ENCODE measurements around the gene TAS2R39. TPM values are rescaled to one million over a fixed set of nuclear protein-coding genes. Genes with fewer than 3 reads are reported as not detected.
"Not testable (repeated sequence)": the region's sequence is repeated elsewhere in the genome, so short reads cannot be mapped to it uniquely, and the experiment has no call there.

The TAS2R39 gene
- not detected for total RNA-seq
- long read RNA-seq, result 0 reads

- ATAC-seq, result no peak
- no peak for DNase-seq
- intact Hi-C loops (cut with micrococcal nuclease), result no loop called here
These were observed at the start of gene TAS2R39 for GRCh38 chr7:143183024-143183423. TAS2R39 (plus strand) TSS chr7:143183419; CDS start chr7:143183419, 0 bp downstream.

DNA sequence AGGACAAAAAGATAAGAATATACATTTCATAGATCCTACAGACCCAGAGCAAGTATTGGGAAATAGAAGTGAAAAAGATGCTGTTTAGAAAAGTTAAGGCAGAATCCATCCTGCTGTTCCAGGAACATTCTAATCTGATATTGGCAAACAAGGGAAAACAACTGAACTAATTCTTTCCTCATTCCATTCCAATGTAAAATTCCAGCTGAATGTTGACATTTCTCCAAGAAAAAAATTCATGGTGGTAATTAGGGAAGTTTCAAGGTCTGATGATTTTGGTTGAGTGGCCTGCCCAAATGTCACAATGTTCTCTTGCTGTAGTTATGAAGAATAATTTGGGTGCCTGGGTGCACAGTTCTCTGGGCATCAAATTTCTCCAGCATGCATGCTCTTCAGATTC is 36.1 kb upstream of the TAS2R39 start:
- intact Hi-C loops (cut with micrococcal nuclease), result no loop called here
- DNase-seq (no peak), ATAC-seq (peak; percentile 79)

DNA sequence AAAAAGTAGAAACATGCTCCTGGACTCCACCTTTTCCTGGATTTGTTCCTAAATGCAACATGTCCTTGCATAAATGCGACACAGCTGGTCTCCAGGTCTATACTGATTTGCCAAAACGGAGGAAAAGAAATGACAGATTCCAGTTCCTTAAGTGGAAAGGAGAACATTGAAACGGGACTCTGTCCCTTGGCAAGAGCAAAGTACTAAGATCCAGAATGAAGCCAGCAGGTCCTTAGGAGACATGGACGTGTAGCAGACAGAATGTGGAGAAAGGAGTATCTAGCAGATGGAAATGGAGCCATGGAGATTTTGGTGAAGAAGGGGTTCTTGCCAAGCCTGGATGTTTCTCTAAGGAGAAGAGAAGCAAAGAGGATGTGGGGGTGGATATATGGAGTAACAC is 35.2 kb upstream of the TAS2R39 start:
- ATAC-seq (peak; percentile 75), DNase-seq (no peak)
- intact Hi-C loops (cut with micrococcal nuclease), result no loop called here

DNA sequence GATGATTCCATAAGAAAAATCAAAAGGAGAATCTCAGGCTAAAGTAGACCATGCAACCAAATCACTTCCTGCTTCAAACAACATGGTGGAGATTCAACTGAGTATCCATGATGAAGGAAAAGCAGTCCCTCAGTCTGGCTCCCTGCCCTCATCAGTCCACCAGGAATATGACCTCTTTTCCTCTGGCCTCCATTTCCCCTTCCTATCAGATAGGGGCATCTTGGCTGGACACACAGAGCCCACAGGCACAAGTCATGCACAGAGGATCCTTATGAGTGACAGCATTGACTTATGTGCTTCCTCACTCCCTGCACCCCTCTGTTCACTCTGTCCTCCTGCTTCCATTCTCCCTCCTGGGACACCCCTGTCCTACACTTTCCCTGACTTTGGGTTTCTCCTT is 34.6 kb upstream of the TAS2R39 start:
- DNase-seq (no peak), ATAC-seq (no peak)

GRCh38 chr7:143150696-143151095 is 32.5 kb upstream of the TAS2R39 start:
- DNase-seq; intact Hi-C loops (cut with micrococcal nuclease); ATAC-seq: not testable (repeated sequence)

More for the DNA sequence above, 34.6 kb upstream of the TAS2R39 start:
- intact Hi-C loops (cut with micrococcal nuclease), result no loop called here

- ATAC-seq; intact Hi-C loops (cut with micrococcal nuclease); DNase-seq: not testable (repeated sequence)
These were observed 24.6 kb upstream of the TAS2R39 start for GRCh38 chr7:143158617-143159016.

DNA sequence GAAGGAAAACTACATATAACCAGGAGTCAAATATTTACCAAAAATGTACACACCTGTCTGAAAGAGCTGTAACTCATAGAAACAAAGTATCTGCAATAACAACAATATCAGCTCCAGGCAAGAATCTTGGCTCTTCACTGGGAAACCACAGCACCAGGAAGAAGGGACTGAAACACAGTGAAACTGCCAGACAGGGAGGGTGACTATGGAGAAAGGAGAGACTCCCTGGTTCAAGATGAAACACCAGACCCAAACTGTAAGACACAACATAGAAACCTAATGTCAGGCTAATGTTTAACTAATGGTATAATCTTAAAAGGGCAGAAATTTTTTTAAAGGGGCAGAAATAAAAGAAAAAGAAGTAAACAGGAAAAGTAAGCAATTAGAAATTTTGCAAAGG is 11.5 kb upstream of the TAS2R39 start:
- DNase-seq (no peak), ATAC-seq (no peak)
- intact Hi-C loops (cut with micrococcal nuclease), result no loop called here

DNA sequence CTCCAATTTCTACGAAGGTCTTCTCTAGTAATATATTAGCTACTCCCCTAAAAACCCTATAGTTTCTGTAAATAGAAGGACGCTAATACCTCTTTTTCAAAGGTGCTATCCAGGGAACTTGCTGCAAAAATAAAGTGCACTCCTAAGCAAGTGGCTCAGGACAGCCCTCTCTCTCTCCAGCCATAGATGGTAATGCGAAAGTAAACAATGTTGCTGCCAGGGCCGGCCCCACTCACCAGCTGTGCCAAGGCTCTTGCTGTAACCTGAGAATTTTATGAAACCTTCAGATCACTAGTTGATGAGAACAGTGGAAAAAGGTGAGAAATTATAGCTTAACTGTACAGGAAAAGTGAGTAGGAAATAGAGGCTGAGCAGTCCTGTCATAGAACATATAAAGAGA is 10.9 kb upstream of the TAS2R39 start:
- DNase-seq, result no peak
- peak; percentile 35 for ATAC-seq

GRCh38 chr7:143176128-143176527 is 7.1 kb upstream of the TAS2R39 start:
- intact Hi-C loops (cut with micrococcal nuclease), result no loop called here
- ATAC-seq (no peak), DNase-seq (no peak)

More for the DNA sequence above, 10.9 kb upstream of the TAS2R39 start:
- intact Hi-C loops (cut with micrococcal nuclease), result no loop called here

DNA sequence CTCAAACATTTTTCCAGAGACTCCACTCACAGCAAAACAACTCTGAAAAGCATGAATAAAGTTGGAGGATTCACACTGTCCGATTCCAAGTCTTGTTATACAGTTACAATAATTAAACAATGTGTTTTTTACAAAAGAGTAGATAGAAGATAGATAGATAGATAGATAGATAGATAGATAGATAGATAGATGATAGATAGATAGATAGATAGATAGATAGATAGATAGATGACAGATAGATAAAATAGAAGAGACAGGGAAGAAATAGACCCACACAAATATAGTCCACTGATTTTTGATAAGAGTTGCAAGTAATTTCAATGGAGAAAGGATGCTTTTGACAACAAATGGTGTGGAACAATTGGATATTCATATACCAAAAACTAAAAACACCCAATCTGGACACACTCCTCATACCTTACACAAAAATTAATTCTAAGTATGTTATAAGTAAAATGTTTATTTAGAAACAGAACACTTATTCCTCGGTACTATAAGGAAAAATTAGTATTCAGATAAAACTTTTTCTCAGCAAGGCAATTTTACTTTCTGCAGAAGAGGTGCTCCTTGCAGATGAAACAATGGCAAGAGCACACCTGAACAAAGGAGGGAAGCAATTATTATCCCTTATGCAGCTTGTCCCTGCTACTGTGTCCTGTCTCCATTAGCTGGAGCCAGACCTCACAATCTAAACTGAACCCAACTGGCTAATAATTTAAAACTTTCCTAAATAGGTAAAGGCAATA is 5.7 kb upstream of the TAS2R39 start:
- no peak for DNase-seq
- no peak for ATAC-seq
- intact Hi-C loops (cut with micrococcal nuclease), result no loop called here

DNA sequence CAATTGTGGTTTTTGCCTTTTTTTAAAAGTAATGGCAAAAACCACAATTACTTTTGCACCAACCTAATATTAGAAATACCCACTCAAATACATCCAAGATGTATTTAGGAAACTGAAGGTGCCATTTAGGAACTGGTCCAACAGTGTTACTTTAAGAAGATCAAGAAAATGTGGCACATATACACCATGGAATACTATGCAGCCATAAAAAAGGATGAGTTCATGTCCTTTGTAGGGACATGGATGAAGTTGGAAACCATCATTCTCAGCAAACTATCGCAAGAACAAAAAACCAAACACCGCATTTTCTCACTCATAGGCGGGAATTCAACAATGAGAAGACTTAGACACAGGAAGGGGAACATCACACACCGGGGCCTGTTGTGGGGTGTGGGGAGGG is 2.4 kb upstream of the TAS2R39 start:
- intact Hi-C loops (cut with micrococcal nuclease), result not testable (repeated sequence)

GRCh38 chr7:143181349-143181748 is 1.9 kb upstream of the TAS2R39 start:
- no peak for ATAC-seq
- intact Hi-C loops (cut with micrococcal nuclease), result no loop called here
- DNase-seq, result no peak

More for the DNA sequence above, 2.4 kb upstream of the TAS2R39 start:
- not testable (repeated sequence) for ATAC-seq, DNase-seq

GRCh38 chr7:143185551-143185950 is 2.3 kb downstream of the TAS2R39 start:
- intact Hi-C loops (cut with micrococcal nuclease), result no loop called here
- ATAC-seq (no peak), DNase-seq (no peak)

DNA sequence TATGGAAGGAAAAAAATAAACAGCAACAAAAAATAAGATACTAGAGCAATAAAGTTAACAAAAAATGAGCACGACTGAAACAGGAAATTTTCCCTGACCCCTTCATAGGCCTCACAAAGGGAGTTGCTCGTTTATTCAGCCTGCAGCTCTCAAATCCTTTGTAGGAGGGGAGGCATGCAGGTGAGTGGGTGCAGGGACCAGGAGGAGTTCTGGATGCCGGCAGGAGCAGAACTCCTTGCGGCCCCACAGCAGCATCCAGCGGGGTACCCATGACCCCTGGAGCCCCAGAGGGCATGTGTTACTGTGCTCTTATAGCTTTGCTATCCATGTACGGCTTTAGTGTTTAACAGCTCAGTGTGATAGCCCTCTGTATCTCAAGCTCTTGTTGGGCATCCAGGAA is 5.8 kb downstream of the TAS2R39 start:
- no peak for ATAC-seq
- intact Hi-C loops (cut with micrococcal nuclease), result no loop called here
- no peak for DNase-seq

DNA sequence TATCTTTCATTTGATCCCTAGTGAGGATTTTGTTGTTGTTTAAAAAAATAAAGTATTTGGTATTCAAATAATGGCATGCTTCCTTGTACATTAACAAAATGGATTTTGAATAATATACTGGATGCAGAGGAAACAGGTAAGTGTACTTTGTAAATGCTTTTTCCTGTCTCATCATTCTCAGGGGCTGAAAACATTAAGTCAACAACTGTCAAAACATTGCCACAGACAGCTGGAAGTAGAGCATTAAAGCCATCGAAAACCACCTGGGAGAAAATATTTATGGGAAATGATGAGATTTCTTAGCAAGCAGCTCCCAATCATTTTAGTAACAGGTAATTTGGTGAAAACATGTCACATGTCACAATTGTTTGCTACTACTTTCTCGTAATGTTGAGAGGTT is 10.7 kb downstream of the TAS2R39 start:
- intact Hi-C loops (cut with micrococcal nuclease), result no loop called here
- DNase-seq, result no peak
- ATAC-seq, result no peak

DNA sequence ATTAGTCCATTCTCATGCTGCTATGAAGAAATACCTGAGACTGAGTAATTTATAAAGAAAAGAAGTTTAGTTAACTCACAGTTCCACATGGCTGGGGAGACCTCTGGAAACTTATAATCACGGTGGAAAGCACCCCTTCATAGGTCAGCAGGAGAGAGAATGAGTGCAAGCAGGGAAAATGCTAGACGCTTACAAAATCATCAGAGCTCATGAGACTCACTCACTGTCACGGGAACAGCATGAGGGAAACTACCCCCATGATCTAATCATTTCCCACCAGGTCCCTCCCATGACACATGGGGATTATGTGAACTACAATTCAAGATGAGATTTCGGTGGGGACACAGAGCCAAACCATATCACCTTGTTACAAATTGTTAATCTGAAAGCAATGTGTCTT is 15.8 kb downstream of the TAS2R39 start:
- intact Hi-C loops (cut with micrococcal nuclease), result no loop called here
- DNase-seq (no peak), ATAC-seq (no peak)

- DNase-seq (no peak), ATAC-seq (no peak)
- intact Hi-C loops (cut with micrococcal nuclease), result no loop called here
These were observed 18.9 kb downstream of the TAS2R39 start for GRCh38 chr7:143202161-143202560.

DNA sequence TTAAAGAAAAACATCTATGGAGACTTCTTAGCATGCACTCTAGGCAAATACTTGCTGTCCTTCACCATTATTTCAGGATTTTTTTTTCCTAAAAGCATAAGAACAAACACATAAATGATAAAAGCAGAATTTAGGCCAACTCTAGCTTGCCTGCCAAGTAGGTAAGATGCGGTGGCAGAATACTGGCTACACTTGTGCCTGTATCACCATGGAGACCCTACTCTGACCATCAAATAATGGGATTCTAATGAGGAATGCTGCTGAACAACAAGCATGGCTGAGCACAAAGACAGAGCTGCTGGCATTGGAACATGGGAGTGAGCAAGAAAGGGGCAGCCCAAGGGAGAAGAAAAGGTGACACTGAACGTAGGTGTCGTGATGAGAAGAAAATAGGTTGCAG is 20.2 kb downstream of the TAS2R39 start:
- intact Hi-C loops (cut with micrococcal nuclease), result no loop called here
- no peak for ATAC-seq
- DNase-seq, result no peak

DNA sequence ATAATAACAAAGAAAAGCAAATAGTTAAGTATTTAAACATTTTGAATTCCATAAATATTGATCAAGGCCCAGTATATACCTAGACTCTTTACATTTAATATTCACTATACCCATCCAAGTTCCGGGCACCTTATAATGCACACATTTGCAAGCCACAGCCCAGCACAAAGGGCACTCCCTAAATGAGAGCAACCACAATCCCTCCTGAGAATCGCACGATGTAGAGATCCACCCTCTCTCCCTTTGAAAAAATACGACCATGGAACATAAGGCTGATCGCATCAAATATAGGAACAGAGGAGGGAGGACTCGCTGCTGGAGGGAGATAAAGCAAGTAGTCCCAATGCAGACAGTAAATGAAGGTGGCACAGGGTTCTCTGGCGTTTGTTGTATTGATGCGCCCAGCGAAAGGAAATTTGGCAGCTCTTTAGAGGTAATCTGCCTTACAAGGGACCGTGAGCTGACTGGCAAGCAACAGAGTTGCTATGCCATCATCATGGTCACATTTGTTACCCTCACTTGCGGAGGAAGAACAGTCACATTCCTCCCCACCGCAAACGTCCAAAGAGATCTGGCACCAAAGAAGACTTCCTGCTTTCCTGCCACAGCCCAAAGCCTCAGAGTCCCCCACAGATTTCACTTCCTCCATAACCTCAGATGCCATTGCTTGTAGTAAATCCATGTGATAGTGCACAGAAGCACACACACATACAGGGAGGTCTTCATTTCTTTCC is 22.5 kb downstream of the TAS2R39 start:
- ATAC-seq (peak; percentile 62), DNase-seq (no peak)
- intact Hi-C loops (cut with micrococcal nuclease), result no loop called here

DNA sequence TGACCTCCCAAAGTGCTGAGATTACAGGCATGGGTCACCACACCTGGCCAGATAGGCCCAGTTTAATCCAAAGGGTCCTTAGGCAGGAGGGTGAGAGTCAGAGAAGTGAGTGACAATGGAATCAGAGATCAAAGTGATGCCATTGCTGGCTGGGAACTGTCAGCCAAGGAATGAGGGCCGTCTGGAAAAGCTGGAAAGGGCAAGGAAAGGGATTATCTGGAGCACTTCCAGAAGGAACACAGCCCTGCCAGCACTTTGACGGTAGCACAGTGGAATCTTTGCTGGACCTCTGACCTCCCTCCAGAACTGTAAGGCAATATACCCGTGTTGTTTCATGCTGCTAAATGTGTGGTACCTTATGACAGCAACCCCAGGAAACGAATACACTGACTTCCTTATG is 27.3 kb downstream of the TAS2R39 start:
- DNase-seq, result no peak
- no peak for ATAC-seq
- intact Hi-C loops (cut with micrococcal nuclease), result no loop called here

GRCh38 chr7:143213478-143213877 is 30.3 kb downstream of the TAS2R39 start:
- DNase-seq; ATAC-seq; intact Hi-C loops (cut with micrococcal nuclease): not testable (repeated sequence)

Data from left ventricle myocardium superior (tissue), 1 donor.